Motor neuron (in vitro differentiated cells): ENCODE measurements around the gene ZFP36L1. TPM values are rescaled to one million over a fixed set of nuclear protein-coding genes. Genes with fewer than 3 reads are reported as not detected.

Source experiments
- ATAC-seq, 8 experiments: fragments of 200-7000 bp; cut with Tn5 transposase; replicated peaks in 6 of 8; 2 replicates each; pipeline ENCODE4 v1.8.0; 2021; ENCODE audit warnings: mild to moderate bottlenecking in 8 of 8, moderate library complexity in 8 of 8
- H3K27ac ChIP-seq, 2 donors: fragments of 250-450 bp; sonication (Bioruptor Pico); 2 replicates each; pipeline ENCODE4 v1.9.0; 2021; ENCODE audit warnings: antibody characterized with exemption in 2 of 2, mild to moderate bottlenecking in 2 of 2, moderate library complexity in 1 of 2
- H3K4me1 ChIP-seq, 2 donors: fragments of 250-450 bp; sonication (Bioruptor Pico); replicated peaks in 1 of 2; 2 replicates each; pipeline ENCODE4 v1.6.1; 2021; ENCODE audit warnings: antibody characterized with exemption in 2 of 2, mild to moderate bottlenecking in 2 of 2, moderate library complexity in 1 of 2
- H3K4me3 ChIP-seq, 5 donors: fragments of 250-450 bp; sonication (Bioruptor Pico); 2 replicates each; pipeline ENCODE4 v1.9.0; 2021; ENCODE audit warnings: antibody characterized with exemption in 5 of 5, mild to moderate bottlenecking in 5 of 5, moderate library complexity in 4 of 5
- WGBS, 10 experiments: fragments of 450-650 bp; shearing (Covaris generic); methylation state at CpG; one replicate each; pipeline ENCODE4 v1.0.0; 2022; 5-methylcytosine and 5-hydroxymethylcytosine counted together
- in situ Hi-C, 9 experiments: fragments of 400-800 bp; cut with MboI; loops; one replicate each; pipeline ENCODE4 v1.15.0; 2021; ENCODE audit warnings: low sequenced_read_pairs in 9 of 9, low pct_unique_long_range_greater_than_20kb in 2 of 9; ENCODE audit not compliant: unreplicated experiment in 9 of 9
- total RNA-seq, 8 experiments: library from RNA; unstranded; fragments of 300-600 nt; gene quantifications; 2 replicates each; pipeline versions ENCODE4 v1.2.3 to v1.2.4, GENCODE V29; 2022

Gene ZFP36L1
- total RNA-seq, 8 experiments from 2014 or later: 16.5 to 47.8 (median 29.7) TPM

GRCh38 chr14:68785534-68786490 is 7.1 kb downstream of the ZFP36L1 start:
- H3K4me1 ChIP-seq: peaks cover 15 to 37% of the 10 kb centered on the region in 2 donors
- WGBS, 10 experiments: 20 to 100% (median 82%) methylated on average over 1 to 3 of the region's 5 CpGs; no CpG with 5 or more reads in 4 of the 10 experiments
- in situ Hi-C loops: loop anchor here in 3 of 9 experiments (25.0 kb wide), 3 partner anchors 249 to 549 kb away; no protein-coding TSS in a partner anchor
- H3K4me3 ChIP-seq: no peak overlapping the region
- peak in 3 of 8 experiments; percentile 6 to 9 (median 6) for ATAC-seq
- no peak overlapping the region for H3K27ac ChIP-seq

DNA sequence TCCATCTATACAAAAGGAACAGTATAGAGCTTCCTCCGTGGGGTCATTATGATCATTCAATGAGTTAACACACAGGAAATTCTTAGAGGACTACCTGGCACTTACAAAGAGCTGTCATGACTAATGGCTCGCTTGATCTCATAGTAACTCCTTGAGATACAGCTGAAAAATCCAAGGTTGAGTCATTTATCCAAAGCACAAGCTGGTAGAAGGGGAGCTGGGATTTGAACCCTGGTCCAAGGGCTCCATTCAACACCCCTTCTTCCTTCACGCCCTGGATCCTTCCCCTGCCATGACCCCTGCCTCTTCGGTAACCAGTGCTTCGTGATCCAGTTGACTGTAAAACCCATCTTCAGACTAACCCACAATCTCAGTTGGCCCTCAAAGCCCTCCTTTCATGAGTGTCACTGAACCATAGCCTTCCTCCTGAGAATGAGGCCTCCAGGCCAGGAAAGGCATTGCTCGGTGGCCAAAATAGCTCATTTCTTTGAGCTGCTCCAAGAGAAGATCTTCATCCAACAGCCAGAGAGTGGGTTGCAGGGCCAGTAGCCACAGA is 7.8 kb downstream of the ZFP36L1 start:
- no peak overlapping the region for H3K27ac ChIP-seq
- 36 to 100% (median 80%) methylated on average over 1 to 5 of the region's 6 CpGs; no CpG with 5 or more reads in 1 of the 10 experiments for WGBS, 10 experiments
- H3K4me3 ChIP-seq: no peak overlapping the region
- H3K4me1 ChIP-seq: peaks cover 23 to 37% of the 10 kb centered on the region in 2 donors
- in situ Hi-C loops: loop anchor here in 3 of 9 experiments (25.0 kb wide), 3 partner anchors 248 to 548 kb away; no protein-coding TSS in a partner anchor
- ATAC-seq: no peak

GRCh38 chr14:68784226-68784910 is 8.5 kb downstream of the ZFP36L1 start:
- in situ Hi-C loops: loop anchor here in 3 of 9 experiments (25.0 kb wide), 3 partner anchors 247 to 547 kb away; no protein-coding TSS in a partner anchor
- Histone ChIP-seq H3K27ac (no peak overlapping the region), H3K4me1 (peaks cover 21 to 36% of the 10 kb centered on the region in 2 donors), H3K4me3 (no peak overlapping the region)
- WGBS, 10 experiments: 3 to 100% (median 37%) methylated on average over 1 to 5 of the region's 5 CpGs; no CpG with 5 or more reads in 3 of the 10 experiments
- peak in 3 of 8 experiments; percentile 2 to 20 (median 4) for ATAC-seq

GRCh38 chr14:68783408-68784225 is 9.2 kb downstream of the ZFP36L1 start:
- no peak for ATAC-seq
- Histone ChIP-seq H3K27ac (no peak overlapping the region), H3K4me3 (no peak overlapping the region), H3K4me1 (peaks cover 24 to 35% of the 10 kb centered on the region in 2 donors)
- 80 to 100% (median 100%) methylated on average over 1 to 3 of the region's 3 CpGs; no CpG with 5 or more reads in 5 of the 10 experiments for WGBS, 10 experiments
- in situ Hi-C loops: loop anchor here in 3 of 9 experiments (25.0 kb wide), 3 partner anchors 246 to 546 kb away; no protein-coding TSS in a partner anchor

DNA sequence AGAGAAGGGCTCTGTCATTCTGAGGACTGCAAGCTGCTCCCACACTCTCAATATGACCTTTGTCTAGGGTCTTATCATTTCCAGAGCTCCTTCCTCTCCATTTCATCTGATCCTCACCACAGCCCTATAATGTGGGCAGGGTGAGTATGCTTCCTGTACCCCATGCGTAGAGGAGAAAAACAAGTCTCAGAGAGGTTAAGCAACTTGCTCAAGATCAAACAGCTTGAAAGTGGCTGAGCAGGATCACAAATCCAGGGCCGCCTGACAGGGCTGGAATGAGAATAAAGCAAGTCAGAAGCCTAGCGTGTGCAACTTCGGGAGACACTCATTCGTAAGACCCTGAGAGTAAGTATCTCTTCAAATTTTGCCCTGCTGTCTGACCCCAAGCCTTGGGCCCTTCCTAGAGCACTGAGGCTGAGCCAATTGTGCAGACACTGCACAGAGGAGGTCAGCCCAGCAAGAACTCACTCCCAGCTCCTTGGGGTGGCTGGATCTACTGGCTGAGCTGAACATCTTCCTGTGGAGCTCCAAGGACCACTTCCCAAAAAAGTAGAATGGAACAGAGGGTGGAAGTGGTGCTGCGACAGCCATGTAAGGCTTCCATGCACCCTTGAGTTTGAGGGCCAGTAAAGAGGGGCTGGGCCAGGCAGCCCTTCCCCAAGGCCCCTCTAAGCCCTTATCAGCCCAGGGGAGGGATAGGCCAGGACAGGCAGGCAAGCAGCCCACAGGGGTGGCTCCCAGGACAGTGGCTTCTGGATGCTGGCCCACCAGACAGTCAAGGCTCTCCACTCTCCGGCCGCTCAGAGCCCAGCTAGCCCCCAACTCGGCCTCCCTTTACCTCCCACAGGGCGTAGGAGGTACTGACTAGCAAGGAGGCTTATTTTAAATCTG is 10.5 kb downstream of the ZFP36L1 start:
- WGBS, 10 experiments: 53 to 93% (median 83%) methylated on average over 1 to 7 of the region's 10 CpGs; no CpG with 5 or more reads in 3 of the 10 experiments
- H3K27ac ChIP-seq: no peak overlapping the region
- H3K4me1 ChIP-seq: peaks cover 26 to 29% of the 10 kb centered on the region in 2 donors
- no peak for ATAC-seq
- in situ Hi-C loops: loop anchor here in 3 of 9 experiments (25.0 kb wide), 3 partner anchors 245 to 545 kb away; no protein-coding TSS in a partner anchor
- no peak overlapping the region for H3K4me3 ChIP-seq

DNA sequence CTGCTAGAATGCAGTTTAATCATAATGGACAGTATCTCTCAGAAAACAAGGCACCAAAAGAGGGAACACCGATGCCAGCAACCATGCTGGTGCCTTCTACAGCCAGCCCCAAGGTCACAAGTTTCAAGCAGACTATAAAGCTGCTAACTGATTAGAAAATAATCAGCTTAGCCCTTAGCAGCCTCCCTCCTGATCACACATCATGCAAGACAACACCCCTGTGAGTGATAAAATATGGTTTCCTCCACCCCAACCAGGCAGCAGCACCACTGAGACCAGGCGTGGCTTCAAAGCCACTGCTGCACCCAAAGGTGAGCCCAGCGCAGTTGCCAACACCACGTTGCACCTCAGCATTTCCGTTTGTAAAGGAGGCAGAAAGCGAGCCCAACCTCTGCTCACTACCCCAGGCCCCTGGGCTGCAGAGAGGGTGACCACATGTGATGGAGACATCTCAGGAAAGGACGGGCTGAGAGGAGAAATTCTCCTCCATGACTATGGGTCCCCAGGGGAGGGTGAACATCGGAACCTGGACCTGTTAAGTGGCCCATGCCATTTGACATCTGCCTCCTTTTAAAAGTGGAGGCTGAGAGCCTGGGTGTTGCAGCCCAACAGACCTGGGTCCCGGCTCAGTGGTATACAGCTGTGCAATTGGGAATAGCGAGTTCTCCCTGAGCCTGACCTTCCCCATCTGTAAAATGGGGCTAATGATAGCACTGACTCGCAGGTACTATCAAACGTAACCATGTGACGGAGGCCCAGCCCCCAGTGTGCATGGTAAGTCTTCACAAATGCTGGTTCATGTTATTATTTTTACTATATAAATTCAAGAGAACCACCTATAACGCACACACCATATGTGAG is 11.5 kb downstream of the ZFP36L1 start:
- Histone ChIP-seq H3K4me3 (no peak overlapping the region), H3K27ac (peak overlapping the region; percentile 66 to 74), H3K4me1 (peaks cover 26 to 27% of the 10 kb centered on the region in 2 donors)
- ATAC-seq: peak in 6 of 8 experiments; percentile 16 to 77 (median 54)
- WGBS, 10 experiments: 59 to 100% (median 88%) methylated on average over 1 to 8 of the region's 14 CpGs; no CpG with 5 or more reads in 1 of the 10 experiments
- in situ Hi-C loops: loop anchor here in 3 of 9 experiments (25.0 kb wide), 3 partner anchors 244 to 544 kb away; no protein-coding TSS in a partner anchor

GRCh38 chr14:68780358-68781160 is 12.3 kb downstream of the ZFP36L1 start:
- H3K27ac ChIP-seq: peak overlapping the region; percentile 66 to 74
- no peak overlapping the region for H3K4me3 ChIP-seq
- WGBS, 10 experiments: 0 to 100% (median 20%) methylated on average over 1 to 4 of the region's 7 CpGs; no CpG with 5 or more reads in 5 of the 10 experiments
- peaks cover 26 to 27% of the 10 kb centered on the region in 2 donors for H3K4me1 ChIP-seq
- in situ Hi-C loops: loop anchor here in 3 of 9 experiments (25.0 kb wide), 3 partner anchors 243 to 543 kb away; no protein-coding TSS in a partner anchor
- peak; percentile 12 to 87 (median 78) for ATAC-seq

GRCh38 chr14:68779761-68780323 is 13.0 kb downstream of the ZFP36L1 start:
- in situ Hi-C loops: loop anchor here in 3 of 9 experiments (25.0 kb wide), 3 partner anchors 243 to 543 kb away; no protein-coding TSS in a partner anchor
- ATAC-seq: peak in 1 of 8 experiments; percentile 22
- H3K4me1 ChIP-seq: peaks cover 26 to 27% of the 10 kb centered on the region in 2 donors
- H3K4me3 ChIP-seq: no peak overlapping the region
- 10 to 100% (median 77%) methylated on average over 1 to 9 of the region's 9 CpGs; no CpG with 5 or more reads in 1 of the 10 experiments for WGBS, 10 experiments
- H3K27ac ChIP-seq: peak overlapping the region in 1 of 2 donors; percentile 74

DNA sequence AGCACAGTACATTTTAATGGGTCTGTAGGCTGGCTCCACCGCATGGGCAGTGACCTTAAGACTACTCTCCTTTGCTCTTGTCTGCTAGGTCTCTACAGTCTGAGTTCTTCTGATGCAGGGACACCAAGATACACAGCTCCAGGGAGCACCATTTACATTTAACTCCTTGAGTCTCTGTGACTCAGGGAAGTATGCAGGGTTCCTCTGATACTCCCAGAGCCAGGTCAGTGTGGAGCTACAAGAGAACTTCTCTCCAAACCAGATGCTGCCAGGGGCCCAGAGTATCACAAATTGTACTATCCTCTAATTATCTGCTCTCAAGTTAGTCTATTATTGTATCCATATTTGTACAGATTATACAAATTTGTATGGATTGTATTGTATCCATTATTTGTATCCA is 15.2 kb downstream of the ZFP36L1 start:
- WGBS, 10 experiments: 80 to 100% (median 100%) methylated on average over 1 of the region's 1 CpG; no CpG with 5 or more reads in 4 of the 10 experiments
- Histone ChIP-seq H3K4me1 (peaks cover 26 to 27% of the 10 kb centered on the region in 2 donors), H3K4me3 (no peak overlapping the region), H3K27ac (no peak overlapping the region)
- no peak for ATAC-seq
- in situ Hi-C loops: loop anchor here in 3 of 9 experiments (25.0 kb wide), 3 partner anchors 240 to 540 kb away; no protein-coding TSS in a partner anchor
